ENCODE results near the gene MYOM3.

GRCh38 chr1:24101796-24102586 lies 9.9 kb downstream of the MYOM3 start:
- TF ChIP-seq CTCF (IDR thresholded peaks at IDR 0.05 in 2 of 3, conservative IDR thresholded peaks at IDR 0.05 in 1 of 3; ENCODE audit: borderline replicate concordance in 1 of 3, insufficient read depth in 1 of 3, low read depth in 2 of 3, low read length in 2 of 3), result no peak
- TF ChIP-seq, protein P1, sequence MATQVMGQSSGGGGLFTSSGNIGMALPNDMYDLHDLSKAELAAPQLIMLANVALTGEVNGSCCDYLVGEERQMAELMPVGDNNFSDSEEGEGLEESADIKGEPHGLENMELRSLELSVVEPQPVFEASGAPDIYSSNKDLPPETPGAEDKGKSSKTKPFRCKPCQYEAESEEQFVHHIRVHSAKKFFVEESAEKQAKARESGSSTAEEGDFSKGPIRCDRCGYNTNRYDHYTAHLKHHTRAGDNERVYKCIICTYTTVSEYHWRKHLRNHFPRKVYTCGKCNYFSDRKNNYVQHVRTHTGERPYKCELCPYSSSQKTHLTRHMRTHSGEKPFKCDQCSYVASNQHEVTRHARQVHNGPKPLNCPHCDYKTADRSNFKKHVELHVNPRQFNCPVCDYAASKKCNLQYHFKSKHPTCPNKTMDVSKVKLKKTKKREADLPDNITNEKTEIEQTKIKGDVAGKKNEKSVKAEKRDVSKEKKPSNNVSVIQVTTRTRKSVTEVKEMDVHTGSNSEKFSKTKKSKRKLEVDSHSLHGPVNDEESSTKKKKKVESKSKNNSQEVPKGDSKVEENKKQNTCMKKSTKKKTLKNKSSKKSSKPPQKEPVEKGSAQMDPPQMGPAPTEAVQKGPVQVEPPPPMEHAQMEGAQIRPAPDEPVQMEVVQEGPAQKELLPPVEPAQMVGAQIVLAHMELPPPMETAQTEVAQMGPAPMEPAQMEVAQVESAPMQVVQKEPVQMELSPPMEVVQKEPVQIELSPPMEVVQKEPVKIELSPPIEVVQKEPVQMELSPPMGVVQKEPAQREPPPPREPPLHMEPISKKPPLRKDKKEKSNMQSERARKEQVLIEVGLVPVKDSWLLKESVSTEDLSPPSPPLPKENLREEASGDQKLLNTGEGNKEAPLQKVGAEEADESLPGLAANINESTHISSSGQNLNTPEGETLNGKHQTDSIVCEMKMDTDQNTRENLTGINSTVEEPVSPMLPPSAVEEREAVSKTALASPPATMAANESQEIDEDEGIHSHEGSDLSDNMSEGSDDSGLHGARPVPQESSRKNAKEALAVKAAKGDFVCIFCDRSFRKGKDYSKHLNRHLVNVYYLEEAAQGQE (IDR thresholded peaks at IDR 0.05; ENCODE audit: low read depth), result no peak
- no peak for TF ChIP-seq POLR2AphosphoS5 (IDR thresholded peaks at IDR 0.05; ENCODE audit: low read depth, low read length)
